Measurements from ENCODE around the gene QRFP.

- TF ChIP-seq CTCF (IDR thresholded peaks at IDR 0.05; ENCODE audit: insufficient read depth, low read length, poor library complexity, severe bottlenecking) (no peak), EZH2phosphoT487 (conservative IDR thresholded peaks at IDR 0.05; ENCODE audit: low read length) (no peak)
These were observed 19.3 kb downstream of the QRFP start for GRCh38 chr9:130877300-130877699.

All from SU-DHL-6 (cell line).